HepG2 (cell line): ENCODE measurements around the gene C1QBP. TPM values are rescaled to one million over a fixed set of nuclear protein-coding genes. Genes with fewer than 3 reads are reported as not detected.

Experiments
- ASH2L ChIP-seq: fragments of 300-600, 200-600 bp; sonication (generic); IDR thresholded peaks from 2 replicates; pipeline ENCODE4 v1.7.0; 2017; ENCODE audit warnings: low read depth, mild to moderate bottlenecking, moderate library complexity, mixed read lengths, low read length; ENCODE audit not compliant: insufficient read length
- CENPX ChIP-seq: sonication (generic); formaldehyde crosslinking; IDR thresholded peaks from 2 replicates; pipeline ENCODE4 v1.9.0; 2021; ENCODE audit warnings: mild to moderate bottlenecking, missing genetic modification reagents, moderate library complexity
- MAFG ChIP-seq: sonication (generic); formaldehyde crosslinking; IDR thresholded peaks from 2 replicates; pipeline ENCODE4 v1.5.1; 2020; ENCODE audit warnings: mild to moderate bottlenecking, missing genetic modification reagents
- SMYD3 ChIP-seq: sonication (generic); formaldehyde crosslinking; IDR thresholded peaks from 2 replicates; pipeline ENCODE4 v1.8.1; 2023; ENCODE audit warnings: mild to moderate bottlenecking, missing genetic modification reagents
- YEATS4 ChIP-seq: sonication (generic); formaldehyde crosslinking; IDR thresholded peaks from 2 replicates; pipeline ENCODE4 v1.4.0; 2020; ENCODE audit warnings: missing genetic modification reagents, borderline replicate concordance
- ZNF441 ChIP-seq: sonication (generic); formaldehyde crosslinking; IDR thresholded peaks from 2 replicates; pipeline ENCODE4 v1.7.0; 2021; ENCODE audit warnings: missing genetic modification reagents, borderline replicate concordance
- ZNF569 ChIP-seq: sonication (generic); formaldehyde crosslinking; IDR thresholded peaks from 2 replicates; pipeline ENCODE4 v1.5.0; 2020; ENCODE audit warnings: mild to moderate bottlenecking, missing genetic modification reagents, moderate library complexity, borderline replicate concordance
- ZNF577 ChIP-seq: sonication (generic); formaldehyde crosslinking; IDR thresholded peaks from 2 replicates; pipeline ENCODE4 v1.4.0; 2020; ENCODE audit warnings: mild to moderate bottlenecking, low read depth, missing genetic modification reagents, borderline replicate concordance
- ZNF772 ChIP-seq: sonication (generic); formaldehyde crosslinking; IDR thresholded peaks from 2 replicates; pipeline ENCODE4 v1.5.0; 2020; ENCODE audit warnings: mild to moderate bottlenecking, missing genetic modification reagents
- polyA plus RNA-seq, 8 experiments: library from polyadenylated mRNA; depleted of rRNA in 3 of 8; stranded (reverse) in 7 of 8; unstranded in 1 of 8; fragments of >200 nt; fragmentation: Illumina TruSeq in 4 of 8; extraction: Trizol in 4 of 8; gene quantifications; 2 replicates each; pipeline versions ENCODE4 v1.2.1 to v1.2.3, GENCODE V29; 2011 to 2016; ENCODE audit warnings: low read depth in 4 of 8, missing spikeins in 1 of 8, mixed read lengths in 1 of 8; ENCODE audit not compliant: insufficient read depth in 1 of 8
- total RNA-seq, 5 experiments: library from RNA; depleted of rRNA; stranded (reverse); fragments of >200 nt; fragmentation: Illumina TruSeq; extraction: Trizol; gene quantifications; 2 replicates each; pipeline ENCODE4 v1.2.3, GENCODE V29; 2016; ENCODE audit warnings: low read depth in 1 of 5
- TF ChIP-seq, protein P1 (sequence below): sonication (generic); formaldehyde crosslinking; IDR thresholded peaks from 2 replicates; pipeline ENCODE4 v1.5.0; 2020; ENCODE audit warnings: mild to moderate bottlenecking, missing genetic modification reagents
- TF ChIP-seq, protein P2 (sequence below): sonication (generic); formaldehyde crosslinking; IDR thresholded peaks from 2 replicates; pipeline ENCODE4 v1.5.1; 2020; ENCODE audit warnings: missing genetic modification reagents, mild to moderate bottlenecking, borderline replicate concordance
- TF ChIP-seq, protein P3 (sequence below): IDR thresholded peaks from 2 replicates; pipeline ENCODE4 v1.6.1; 2016; ENCODE audit warnings: low read depth, missing genetic modification reagents, missing compliant biosample characterization
- TF ChIP-seq, protein P4 (sequence below), 2 experiments: sonication (generic) in 1 of 2; formaldehyde crosslinking in 1 of 2; IDR thresholded peaks; 2 replicates each; pipeline versions ENCODE4 v1.4.0 to v1.6.1; 2018 to 2020; ENCODE audit warnings: missing genetic modification reagents in 2 of 2, borderline replicate concordance in 1 of 2, low read depth in 1 of 2, mild to moderate bottlenecking in 1 of 2, missing biosample characterization in 1 of 2

The C1QBP gene
- total and polyA plus RNA-seq, 2 of the 13 experiments (the other 11 are each of a cell fraction or from before 2014, with no cell fraction given) = 219 to 680 TPM

DNA sequence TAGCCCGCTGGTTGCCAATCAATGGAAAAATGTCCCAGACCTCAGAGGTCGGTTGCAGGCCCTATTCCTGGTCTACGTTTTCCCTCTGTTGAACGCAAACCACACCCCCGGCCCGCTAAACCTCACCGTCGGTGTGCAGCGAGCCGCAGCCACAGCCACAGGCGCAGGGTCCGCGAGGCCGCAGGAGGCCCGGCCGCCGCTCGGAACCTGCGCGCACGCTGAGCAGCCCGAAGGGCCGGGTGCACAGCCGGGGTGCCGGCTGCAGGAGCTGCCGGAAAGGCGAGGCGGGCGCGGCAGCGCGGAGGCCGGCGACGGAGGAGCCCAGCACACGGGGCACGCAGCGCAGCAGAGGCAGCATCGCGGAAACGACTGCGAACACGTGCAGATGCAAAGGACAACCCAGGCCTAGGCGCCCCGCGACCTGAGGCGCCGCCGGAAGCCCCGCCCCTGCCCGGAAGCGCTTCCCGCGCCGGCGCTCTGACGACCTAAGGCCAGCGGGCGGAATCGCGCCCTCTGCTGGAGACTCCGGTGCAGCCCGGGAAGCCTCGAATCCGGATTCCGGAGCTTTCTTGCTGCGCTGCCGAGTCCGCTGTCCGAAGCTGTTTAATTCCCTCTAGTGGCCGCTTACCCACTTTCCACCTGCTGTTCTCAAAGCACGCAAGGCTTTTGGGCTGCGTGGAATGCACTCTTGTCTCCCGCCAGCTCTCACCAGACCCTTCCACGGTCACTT lies at the start of gene C1QBP (continued):
- TF ChIP-seq, protein P1, sequence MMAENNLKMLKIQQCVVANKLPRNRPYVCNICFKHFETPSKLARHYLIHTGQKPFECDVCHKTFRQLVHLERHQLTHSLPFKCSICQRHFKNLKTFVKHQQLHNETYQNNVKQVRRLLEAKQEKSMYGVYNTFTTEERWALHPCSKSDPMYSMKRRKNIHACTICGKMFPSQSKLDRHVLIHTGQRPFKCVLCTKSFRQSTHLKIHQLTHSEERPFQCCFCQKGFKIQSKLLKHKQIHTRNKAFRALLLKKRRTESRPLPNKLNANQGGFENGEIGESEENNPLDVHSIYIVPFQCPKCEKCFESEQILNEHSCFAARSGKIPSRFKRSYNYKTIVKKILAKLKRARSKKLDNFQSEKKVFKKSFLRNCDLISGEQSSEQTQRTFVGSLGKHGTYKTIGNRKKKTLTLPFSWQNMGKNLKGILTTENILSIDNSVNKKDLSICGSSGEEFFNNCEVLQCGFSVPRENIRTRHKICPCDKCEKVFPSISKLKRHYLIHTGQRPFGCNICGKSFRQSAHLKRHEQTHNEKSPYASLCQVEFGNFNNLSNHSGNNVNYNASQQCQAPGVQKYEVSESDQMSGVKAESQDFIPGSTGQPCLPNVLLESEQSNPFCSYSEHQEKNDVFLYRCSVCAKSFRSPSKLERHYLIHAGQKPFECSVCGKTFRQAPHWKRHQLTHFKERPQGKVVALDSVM (CRISPR knock-in tag) = peak; percentile 82
- TF ChIP-seq, protein P2, sequence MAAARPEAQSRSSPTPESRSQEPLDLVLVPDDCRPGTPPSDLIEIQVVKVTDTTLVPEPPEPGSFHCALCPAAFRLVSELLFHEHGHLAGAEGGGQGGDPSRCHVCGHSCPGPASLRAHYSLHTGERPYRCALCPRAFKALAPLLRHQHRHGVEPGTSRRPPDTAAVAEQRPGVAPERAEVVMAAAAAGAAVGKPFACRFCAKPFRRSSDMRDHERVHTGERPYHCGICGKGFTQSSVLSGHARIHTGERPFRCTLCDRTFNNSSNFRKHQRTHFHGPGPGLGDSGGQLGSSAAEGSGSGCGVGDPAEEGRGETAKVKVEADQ (CRISPR knock-in tag) = peak; percentile 67; the same call in 1 of the 2 replicates
- TF ChIP-seq MAFG (no peak), CENPX (no peak), YEATS4 (CRISPR knock-in tag) (peak; percentile 99), ZNF569 (CRISPR knock-in tag) (no peak), ZNF772 (CRISPR knock-in tag) (peak; percentile 61; the same call in 1 of the 2 replicates), ZNF577 (CRISPR knock-in tag) (no peak), SMYD3 (no peak), ASH2L (peak; percentile 98), ZNF441 (CRISPR knock-in tag) (peak; percentile 66; the same call in 1 of the 2 replicates)
- TF ChIP-seq, protein P3, sequence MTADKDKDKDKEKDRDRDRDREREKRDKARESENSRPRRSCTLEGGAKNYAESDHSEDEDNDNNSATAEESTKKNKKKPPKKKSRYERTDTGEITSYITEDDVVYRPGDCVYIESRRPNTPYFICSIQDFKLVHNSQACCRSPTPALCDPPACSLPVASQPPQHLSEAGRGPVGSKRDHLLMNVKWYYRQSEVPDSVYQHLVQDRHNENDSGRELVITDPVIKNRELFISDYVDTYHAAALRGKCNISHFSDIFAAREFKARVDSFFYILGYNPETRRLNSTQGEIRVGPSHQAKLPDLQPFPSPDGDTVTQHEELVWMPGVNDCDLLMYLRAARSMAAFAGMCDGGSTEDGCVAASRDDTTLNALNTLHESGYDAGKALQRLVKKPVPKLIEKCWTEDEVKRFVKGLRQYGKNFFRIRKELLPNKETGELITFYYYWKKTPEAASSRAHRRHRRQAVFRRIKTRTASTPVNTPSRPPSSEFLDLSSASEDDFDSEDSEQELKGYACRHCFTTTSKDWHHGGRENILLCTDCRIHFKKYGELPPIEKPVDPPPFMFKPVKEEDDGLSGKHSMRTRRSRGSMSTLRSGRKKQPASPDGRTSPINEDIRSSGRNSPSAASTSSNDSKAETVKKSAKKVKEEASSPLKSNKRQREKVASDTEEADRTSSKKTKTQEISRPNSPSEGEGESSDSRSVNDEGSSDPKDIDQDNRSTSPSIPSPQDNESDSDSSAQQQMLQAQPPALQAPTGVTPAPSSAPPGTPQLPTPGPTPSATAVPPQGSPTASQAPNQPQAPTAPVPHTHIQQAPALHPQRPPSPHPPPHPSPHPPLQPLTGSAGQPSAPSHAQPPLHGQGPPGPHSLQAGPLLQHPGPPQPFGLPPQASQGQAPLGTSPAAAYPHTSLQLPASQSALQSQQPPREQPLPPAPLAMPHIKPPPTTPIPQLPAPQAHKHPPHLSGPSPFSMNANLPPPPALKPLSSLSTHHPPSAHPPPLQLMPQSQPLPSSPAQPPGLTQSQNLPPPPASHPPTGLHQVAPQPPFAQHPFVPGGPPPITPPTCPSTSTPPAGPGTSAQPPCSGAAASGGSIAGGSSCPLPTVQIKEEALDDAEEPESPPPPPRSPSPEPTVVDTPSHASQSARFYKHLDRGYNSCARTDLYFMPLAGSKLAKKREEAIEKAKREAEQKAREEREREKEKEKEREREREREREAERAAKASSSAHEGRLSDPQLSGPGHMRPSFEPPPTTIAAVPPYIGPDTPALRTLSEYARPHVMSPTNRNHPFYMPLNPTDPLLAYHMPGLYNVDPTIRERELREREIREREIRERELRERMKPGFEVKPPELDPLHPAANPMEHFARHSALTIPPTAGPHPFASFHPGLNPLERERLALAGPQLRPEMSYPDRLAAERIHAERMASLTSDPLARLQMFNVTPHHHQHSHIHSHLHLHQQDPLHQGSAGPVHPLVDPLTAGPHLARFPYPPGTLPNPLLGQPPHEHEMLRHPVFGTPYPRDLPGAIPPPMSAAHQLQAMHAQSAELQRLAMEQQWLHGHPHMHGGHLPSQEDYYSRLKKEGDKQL (CRISPR knock-in tag) = peak; percentile 20; the same call in 1 of the 2 replicates
- TF ChIP-seq, protein P4, sequence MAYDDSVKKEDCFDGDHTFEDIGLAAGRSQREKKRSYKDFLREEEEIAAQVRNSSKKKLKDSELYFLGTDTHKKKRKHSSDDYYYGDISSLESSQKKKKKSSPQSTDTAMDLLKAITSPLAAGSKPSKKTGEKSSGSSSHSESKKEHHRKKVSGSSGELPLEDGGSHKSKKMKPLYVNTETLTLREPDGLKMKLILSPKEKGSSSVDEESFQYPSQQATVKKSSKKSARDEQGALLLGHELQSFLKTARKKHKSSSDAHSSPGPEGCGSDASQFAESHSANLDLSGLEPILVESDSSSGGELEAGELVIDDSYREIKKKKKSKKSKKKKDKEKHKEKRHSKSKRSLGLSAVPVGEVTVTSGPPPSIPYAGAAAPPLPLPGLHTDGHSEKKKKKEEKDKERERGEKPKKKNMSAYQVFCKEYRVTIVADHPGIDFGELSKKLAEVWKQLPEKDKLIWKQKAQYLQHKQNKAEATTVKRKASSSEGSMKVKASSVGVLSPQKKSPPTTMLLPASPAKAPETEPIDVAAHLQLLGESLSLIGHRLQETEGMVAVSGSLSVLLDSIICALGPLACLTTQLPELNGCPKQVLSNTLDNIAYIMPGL (CRISPR knock-in tag; IDR thresholded peaks at IDR 0.05; ENCODE audit: borderline replicate concordance in 1 of 2, low read depth in 1 of 2) = peak; percentile 92 to 93
